NCI-H748 treated with DMSO at 0.1 percent for 48 hours (cell line): ENCODE data around the gene TMEM54.

Experiments used
- DNase-seq: peaks from one replicate; lab custom pipeline; 2025; lab: John Stamatoyannopoulos, UW

Gene TMEM54, protein sequence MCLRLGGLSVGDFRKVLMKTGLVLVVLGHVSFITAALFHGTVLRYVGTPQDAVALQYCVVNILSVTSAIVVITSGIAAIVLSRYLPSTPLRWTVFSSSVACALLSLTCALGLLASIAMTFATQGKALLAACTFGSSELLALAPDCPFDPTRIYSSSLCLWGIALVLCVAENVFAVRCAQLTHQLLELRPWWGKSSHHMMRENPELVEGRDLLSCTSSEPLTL

DNA sequence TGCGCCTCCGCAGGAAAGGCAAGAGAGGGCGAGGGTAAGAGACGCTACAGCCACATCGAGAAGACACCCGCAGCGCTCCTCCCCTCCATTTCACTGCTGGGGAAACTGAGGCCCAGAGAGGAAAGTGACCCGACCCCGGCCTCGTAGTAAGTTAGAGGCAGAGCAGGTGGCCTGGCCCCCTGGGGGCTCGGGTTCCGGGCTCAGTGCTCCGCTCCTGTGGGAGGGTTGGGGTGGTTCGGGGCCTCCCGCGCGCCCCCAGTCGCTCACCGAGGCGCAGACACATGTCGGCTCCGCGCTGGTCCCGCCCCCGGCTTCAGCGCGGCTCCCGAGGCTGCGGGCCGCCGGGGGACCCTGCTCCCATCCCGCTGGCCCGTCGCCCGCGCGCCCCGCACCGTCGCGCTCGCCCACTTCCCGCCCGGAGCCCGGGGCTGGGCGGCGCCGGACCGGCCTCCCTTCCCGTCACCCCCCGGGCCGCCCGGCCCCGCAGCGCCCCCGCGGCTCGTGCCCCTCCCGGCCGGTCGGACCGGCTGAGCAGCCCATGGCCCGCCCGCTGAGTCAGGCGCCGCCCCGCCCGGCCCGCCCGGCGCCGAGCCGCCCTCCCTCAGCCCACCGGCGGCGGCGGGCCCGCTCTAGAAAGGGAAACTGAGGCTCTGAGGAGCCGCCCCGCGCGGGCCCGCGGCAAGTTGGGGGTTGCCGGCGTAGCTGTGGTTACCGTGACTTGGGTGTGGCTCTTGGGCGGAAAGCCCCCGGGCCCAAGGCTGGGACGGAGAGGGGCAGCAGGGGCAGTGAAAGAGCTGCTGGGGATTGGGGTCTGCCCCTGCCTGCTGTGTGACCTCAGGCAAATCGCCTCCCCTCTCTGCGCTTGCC is at the start of gene TMEM54:
Gene TMEM54, minus strand, starts transcription at position 434 of the 867 bp plus-strand sequence. Its CDS starts 151 bp downstream, at position 283.
- DNase-seq: no peak

DNA sequence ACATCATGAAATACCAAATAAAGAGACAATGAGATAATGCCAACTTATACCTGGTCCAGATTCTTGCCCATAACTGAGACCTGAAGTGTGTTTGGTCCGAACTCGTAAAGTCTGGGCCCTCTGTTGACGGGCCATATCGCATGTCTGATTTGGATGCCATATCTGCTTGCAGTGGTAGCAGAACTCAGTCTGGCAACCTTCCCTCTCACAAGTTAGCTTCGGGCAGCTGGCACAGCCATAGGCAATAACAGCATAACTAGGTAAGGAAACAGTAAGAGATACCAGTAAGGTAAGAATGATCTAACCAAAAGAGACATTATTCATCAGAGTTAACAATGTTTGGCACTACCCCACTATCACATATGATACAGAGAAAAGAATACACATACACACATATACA is 48.3 kb upstream of the TMEM54 start:
- DNase-seq: no peak

DNA sequence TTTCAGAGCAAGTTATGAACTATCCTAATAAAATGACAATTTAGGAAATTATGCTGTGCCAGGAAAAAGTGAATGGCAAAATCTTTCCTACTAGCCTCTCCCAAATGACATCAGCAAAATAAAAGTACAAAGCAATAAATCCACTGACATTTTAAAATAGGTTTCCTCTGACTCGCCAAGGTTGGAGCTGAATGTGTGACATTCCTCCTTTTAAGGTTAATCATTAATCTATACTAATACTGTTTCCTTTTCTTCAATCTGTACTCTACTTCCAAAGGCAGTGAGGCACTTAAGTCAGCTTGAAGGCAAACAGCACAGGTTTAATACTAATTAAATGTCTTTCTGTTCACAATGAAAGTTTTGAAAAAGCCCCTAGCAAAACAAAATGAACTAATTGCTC is 47.7 kb upstream of the TMEM54 start:
- no peak for DNase-seq

DNA sequence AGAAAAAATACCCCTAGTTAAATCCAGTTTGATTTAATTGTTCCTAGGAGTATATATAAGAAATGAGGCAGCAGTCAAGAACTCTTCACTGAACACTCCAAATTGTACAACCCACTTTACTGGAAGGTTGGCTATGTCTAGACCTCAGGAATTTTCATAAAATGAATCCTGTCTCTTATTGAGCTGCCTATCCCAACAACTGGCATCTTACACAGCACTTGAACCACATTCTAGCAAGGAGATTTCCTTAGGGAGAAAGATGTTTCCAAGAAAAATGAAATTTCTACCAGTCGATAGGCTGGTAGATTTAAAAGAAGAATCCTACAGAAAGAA is 47.2 kb upstream of the TMEM54 start:
- DNase-seq: no peak

DNA sequence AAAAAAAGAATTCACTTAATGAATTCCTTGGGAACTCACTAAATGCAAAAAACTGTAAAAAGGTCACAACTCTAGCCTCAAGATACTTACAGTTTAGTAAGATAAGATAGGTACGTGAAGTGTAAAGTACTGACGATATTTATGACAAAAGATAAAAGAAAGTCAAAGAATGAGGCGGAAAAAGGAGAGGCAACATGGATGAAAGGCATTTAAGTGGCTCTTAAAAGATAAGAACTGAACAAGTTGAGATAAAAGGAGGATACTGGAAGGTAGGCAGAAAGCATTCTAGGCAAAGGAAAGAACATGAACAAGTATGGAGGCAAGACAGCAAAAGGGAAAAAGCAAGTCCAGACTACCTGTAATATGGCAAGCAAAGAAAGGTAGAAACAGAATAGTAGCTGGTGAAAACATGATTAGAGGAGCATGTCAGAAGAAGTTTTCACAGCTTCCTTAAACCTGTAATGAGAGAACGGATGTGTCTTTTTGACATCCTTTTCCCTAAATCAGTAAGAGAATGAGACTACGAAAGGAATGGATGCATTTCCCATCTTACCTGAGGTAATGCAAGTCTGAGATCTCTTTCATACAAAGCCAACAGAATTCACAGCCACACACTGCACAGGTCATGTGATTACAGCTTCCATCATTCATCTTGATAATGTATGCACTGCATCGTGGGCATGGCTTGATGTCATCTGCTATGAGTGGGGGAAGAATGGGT is 46.6 kb upstream of the TMEM54 start:
- DNase-seq: no peak

DNA sequence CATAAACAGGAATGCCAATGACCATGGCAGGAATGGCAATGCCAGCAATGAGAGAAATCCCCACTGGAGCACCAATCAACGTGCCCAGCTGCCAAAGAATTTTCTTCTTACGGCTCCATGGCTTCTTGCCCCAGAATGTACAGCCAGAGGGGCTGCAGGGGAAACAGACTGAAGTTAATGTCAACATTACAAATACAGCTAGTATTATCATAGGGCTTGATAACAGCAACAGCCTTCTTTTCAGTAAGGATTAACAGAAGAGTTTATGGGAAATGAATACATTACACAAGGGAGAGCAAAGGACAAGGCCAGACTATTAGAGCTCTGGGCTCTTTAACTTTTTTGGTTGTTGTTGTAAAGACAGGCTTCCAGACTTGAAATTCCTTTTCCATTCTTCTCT is 45.2 kb upstream of the TMEM54 start:
- no peak for DNase-seq

DNA sequence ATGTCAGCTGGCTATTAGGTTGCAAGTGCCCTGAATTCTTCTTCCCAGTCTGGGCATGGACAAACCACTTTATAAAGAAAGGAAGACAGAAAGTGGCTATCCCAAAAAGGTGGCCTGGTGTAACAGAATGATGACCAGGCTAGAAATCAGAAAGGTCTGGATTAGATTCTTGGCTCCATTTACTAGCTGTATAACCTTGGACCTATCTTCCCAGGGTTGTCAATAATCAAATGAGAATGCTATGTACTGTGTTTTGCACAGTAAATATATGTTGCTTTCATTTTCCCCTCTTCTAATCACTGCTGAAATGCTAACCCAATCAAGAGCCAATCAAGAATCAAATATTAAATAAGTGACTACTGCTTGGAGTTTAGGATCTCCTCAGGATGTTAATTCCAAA is 43.0 kb upstream of the TMEM54 start:
- no peak for DNase-seq

DNA sequence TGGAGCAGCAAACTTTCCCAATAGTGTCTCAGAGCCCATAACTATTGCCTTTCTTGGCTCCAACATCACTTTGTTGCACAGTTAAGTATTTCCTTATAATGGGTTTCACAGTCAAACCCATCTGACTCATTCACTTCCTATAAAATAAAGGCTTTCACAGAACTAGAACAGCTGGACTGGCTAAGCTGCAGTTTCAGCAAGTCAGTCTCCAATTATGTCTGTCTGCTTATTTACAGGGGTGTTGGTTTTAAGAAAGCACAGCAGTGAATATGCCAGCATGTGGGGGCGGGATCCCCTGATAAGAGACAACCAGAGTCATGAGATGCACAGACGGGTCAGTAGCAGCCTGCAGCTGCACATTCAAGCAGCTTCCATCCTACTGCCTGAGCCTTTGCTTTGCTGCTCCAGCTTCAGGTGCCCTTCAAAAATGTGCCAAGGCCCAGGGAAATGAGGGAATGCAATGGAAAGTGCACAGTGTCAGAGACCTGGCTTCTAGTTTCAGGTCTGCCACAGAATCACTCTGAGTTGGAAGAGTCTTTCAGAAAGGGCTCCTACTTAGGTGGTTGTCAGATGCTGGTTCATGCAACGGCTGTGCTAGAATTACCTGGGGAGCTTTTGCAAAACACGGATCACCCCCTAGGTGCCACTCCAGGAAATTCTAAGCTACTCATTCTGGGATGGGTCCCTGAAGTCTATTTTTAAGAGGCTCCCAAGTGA is 38.6 kb upstream of the TMEM54 start:
- no peak for DNase-seq

DNA sequence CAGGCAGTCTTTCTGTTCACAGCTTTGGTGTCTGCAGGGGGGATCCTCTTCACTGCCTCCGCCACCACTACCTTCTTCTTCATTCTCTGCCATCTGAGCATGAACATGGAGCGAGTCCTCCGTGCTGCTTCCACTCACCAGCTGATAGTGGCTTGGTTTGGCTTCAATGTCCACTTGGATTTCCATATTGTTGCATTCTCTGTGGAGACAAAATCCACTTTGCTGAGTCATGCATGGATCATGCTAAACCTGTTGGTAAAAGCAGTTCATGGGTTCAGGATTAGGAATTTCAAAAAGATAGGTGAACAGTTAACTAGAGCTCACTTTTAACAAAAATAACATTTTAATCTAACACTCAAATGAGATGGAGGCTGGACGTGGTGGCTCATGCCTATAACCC is 35.9 kb upstream of the TMEM54 start:
- DNase-seq: no peak

DNA sequence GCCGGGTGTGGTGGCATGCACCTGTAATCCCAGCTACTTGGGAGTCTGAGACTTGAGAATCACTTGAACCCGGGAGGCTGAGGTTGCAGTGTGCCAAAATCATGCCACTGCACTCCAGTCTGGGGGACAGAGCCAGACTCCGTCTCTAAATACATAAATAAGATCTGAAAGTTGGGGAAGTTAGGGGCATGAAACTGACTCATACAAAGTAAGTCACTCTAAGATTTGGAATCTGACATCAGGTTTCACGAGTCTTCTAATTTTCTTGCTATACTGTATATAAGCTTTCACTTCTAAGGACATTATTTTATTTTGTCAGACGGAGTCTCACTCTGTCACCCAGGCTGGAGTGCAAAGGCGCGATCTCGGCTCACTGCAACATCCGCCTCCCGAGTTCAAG is 33.3 kb upstream of the TMEM54 start:
- no peak for DNase-seq

DNA sequence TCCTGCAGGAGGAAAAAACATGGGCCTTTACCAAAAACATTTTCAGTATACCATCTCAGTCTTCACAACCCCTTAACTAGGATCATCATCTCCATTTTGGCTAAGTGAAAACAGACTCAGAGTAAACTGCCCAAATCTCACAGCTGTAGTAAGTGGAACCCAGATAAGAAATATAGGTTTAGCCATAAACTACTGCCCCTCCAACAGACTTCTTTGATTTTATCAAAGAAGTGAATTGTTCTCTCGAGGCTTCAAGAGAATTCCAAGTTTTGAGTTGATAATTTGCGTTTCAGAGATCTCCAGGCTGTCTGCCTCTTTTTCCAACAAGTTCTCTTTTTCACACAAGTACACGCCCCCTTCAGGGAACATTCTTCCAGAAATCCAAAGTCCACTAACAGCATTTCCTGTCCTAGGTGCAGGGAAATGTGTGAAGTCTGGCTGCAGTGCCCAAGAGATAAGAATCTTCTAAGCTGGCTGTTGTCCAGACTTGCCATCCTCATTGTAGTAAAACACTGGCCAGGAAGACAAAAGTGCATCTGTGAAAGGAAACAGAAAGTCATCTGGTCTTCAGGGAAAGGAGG is 32.6 kb upstream of the TMEM54 start:
- no peak for DNase-seq

DNA sequence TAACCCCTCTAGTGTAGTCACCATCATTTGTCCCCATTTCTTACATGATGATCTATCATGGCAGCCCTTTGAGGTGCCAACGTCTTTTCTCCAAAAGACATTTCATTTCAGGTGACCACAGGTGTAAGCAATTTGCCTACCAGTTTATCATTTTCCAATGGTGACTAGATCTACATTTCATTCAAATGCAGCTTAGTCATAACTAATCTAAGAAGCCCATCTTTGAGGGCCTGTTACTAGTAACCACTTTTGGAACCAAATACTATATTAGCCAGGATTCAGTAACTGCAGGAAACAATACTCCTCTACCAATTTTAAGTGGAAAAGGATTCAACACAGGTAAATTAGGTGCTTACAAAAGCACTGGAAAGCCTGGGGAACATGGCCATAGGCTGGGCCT is 30.6 kb upstream of the TMEM54 start:
- no peak for DNase-seq

DNA sequence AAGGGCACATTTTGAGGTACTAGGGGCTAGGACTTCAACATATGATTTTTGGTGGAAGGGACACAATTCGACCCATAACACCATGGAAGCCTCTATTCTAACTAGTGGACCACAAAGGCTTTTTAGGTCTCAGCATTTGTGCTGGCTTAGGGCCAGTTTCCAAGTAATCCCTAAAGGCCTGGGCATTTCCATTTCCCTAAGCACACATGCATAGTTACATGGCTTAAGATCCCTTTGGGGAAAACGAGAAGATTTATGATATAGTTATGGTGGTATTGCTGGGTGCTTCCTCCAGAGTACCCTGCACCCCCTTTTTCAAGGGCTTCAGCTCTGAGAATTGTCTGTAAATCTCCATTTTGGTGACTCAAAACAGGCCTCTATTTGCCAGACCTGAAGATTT is 28.2 kb upstream of the TMEM54 start:
- no peak for DNase-seq

DNA sequence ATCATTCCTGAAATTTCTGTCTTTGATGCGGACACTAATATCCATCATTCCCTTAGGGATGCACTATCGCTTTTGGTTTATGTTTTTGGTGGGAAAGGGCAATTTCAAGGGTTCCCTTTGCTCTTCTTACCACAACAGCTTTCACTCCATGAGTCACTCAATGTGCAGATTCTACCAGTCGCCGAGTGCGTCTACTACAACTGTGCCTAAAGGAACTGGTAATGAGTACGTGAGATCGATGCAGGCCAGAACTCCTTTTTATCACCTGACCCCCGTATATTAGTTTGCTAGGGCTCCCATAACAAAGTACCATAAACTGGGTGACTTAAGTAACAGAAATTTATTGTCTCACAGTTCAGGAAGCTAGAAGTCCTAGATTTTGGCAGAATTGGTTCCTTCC is 27.5 kb upstream of the TMEM54 start:
- DNase-seq: no peak

DNA sequence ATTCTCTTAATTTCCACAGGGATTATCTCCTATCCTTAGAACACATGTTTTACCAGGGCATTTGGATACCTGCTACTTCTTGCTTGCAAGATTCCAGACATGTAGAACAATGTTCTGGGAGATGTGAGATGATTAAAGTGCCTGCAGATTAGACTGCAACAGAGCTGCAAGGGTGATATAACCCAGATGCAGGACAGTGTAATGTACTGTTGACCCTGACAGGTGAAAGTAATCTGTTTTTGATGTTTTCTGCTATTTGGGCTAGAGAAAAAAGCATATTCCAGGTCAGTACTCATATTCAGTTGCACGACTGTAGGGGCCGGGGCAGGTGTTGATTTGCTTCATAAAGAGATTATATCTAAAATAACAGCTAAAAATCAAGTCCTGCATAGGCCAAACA is 27.1 kb upstream of the TMEM54 start:
- DNase-seq: no peak

DNA sequence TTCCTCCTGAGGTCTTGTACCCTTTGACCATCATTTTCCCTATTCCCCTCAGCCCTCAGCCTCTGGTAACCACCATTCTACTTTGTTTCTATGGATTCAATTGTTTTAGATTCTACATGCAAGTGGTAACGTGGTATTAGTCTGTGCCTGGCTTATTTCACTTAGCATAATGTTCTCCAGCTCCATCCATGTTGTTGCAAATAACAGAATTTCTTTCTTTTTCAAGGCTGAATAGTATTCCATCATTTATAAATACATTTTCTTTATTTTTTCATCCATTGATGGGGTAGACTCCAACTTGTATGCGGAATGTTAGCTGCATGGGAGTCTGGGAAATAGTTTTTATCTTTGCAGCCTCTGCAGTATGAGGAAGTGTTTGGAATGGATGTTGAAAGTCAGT is 26.3 kb upstream of the TMEM54 start:
- DNase-seq: no peak

DNA sequence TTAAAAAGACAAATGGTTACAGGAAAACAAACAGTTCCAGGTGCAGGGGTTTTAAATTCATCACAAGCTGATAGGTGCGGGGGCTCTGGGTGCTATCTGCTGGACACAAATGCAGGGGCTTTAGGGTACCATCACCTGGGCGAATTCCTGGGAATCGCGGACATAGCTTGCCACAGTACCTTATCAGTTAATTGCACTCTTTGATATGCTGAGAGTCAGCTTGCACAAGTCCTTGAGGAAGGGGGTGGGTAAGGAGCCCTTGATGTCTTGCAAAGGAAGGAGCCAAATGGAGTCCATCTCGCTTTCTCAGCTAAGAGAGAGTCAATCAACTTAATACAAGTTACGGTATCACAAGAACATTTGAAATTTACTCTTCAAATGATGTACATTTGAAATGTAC is 25.4 kb upstream of the TMEM54 start:
- no peak for DNase-seq

DNA sequence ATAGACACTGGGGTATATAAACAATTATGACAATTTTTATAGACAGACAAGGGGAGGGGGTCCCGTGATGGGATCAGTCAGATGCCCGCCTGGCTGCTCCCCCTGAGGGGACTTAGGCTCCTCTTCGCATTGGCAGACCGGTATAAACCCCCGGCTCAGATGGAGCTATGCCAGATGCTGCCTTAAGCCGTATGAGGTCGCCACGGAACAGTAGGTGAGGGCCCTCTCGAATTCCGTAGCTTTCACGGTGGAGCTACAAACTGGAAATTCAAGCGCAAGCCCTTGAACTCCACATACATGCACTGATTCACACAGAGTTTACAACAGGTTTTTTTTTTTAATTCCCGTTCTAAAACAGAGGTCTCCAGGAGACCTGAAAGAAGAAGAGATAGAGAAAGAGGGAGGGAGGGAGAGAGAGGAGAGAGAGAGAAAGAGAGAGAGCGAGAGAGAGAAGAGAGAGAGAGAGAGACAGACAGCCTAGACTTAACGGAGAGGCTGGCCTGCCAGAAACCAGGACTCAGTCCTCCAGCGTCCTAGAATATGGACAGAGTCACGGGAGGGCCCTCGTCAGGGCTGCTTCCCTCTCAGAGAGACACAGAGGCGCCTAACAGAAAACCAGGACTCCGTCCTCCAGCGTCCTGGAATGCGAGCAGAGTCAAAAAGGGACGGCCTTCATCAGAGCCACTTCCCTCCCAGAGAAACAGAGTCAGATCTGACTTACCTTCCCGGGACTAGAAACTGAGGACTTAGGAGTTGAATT is 24.4 kb upstream of the TMEM54 start:
- DNase-seq: no peak

DNA sequence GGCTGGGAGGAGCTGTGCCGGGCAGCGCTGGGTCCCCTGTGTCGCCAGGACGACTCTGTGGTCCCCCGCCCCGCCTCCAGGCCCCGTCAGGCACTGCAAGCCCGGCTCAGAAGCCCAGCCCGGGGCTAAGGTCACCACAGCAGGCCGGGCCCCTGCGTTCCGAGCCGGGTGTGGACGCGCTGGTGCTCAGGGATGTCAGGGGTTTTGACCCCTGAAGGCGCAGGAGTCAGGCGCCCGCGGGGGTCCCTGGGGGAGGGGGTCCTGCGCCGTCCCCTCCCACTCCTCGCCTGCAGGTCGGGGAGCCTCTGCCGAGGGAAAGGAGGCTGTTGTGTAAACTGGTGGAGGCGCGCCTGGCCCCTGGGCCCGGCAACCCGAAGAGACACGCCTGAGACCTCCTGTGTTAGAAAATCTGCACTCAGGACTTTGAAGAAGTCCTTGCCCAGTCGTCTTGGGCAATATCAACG is 23.7 kb upstream of the TMEM54 start:
- DNase-seq: no peak

DNA sequence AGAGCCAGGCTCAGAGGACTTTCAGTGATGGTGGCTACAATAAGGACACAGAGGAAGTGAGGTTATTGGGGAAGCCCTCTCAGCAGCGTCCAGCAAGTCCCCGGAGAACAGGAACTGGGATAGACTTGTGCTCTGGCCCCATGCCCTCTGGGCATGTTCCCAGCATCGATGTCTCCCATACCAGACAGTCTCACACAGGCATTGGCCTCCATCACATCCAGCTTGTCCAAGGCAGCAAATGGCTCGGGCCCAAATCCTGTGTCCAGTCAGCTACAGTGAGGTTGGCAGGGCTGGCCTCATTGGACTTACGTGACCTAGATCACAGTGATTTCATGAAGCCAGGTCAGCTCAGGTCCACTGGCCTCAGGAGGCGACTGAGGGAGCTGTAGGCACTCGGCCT is 19.6 kb upstream of the TMEM54 start:
- DNase-seq: no peak
